OCI-LY1 (cell line): ENCODE measurements around the gene SLC19A1.

Source experiments
- CTCF ChIP-seq: fragments of 200-600 bp; sonication (generic), shearing (Covaris generic); IDR thresholded peaks from 2 replicates; pipeline ENCODE4 v1.5.1; 2017; ENCODE audit warnings: mild to moderate bottlenecking, antibody characterized with exemption, low read length, moderate library complexity, mixed read lengths
- EZH2 ChIP-seq: fragments of 200-600 bp; sonication (generic), shearing (Covaris generic); IDR thresholded peaks from 2 replicates; pipeline ENCODE4 v1.8.0; 2017; ENCODE audit warnings: borderline replicate concordance, mixed run types, mild to moderate bottlenecking, antibody characterized with exemption, low read length, moderate library complexity, mixed read lengths

DNA sequence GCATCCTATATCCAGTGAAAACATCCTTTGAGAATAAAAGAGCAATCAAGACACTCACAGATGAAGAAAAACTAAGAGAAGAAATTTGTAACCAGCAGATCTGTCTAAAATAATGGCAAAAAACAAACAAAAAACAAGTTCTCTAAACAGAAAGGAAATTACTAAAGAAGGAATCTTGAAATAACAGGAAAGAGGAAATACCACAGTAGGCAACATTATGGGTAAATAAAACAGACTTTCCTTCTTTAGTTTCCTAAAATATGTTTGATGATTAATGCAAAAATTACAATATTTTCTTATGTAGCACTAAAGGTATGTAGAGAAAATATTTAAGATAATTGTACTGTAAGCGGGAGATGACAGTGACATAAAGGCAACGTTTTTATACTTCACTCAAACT lies 23.5 kb downstream of the SLC19A1 start:
- TF ChIP-seq EZH2 = no peak
- TF ChIP-seq CTCF = no peak
